ENCODE results near the gene SNX4. TPM values are rescaled to one million over a fixed set of nuclear protein-coding genes. Genes with fewer than 3 reads are reported as not detected.

The SNX4 gene
- total and polyA plus RNA-seq, 2 of the 4 experiments (the other 2 are of a cell fraction), result 10.7 to 25.6 TPM

DNA sequence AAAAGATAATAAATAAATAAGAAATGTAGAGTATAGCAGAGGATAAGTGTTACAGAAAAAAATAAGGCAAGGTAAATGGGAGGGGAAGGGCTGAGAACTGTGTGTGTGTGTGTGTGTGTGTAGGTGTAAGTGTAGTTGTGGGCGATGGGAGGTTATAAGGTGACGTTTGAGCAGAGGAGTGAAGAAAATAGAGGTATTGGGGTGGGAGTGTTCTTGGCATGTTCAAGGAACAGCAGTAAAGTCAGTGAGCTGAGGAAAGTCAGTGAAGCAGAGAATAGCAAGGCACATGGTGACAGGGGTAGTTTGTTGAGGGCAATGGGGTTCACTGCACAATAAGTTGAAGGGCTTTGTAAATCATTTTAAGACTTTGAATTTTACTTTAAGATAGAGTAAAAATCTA, 113.9 kb downstream of the SNX4 start:
- Histone ChIP-seq H3K36me3 (ENCODE audit: control insufficient read depth, insufficient read depth, low read length) (no peaks in the 10 kb centered on the region), H3K4me3 (ENCODE audit: insufficient read depth, low read depth, low read length) (no peak overlapping the region), H2AK5ac (ENCODE audit: low read depth, low read length) (no peak overlapping the region), H2AK9ac (replicated peaks; ENCODE audit: low read depth, low read length, poor library complexity) (no peak overlapping the region), H3K4ac (ENCODE audit: low read depth, low read length) (no peak overlapping the region), H3K18ac (ENCODE audit: low read depth, low read length) (no peak overlapping the region), H3K79me1 (ENCODE audit: low read depth in 1 of 2, low read length in 2 of 2) (no peaks in the 10 kb centered on the region), H3K27ac (ENCODE audit: insufficient read depth, low read length) (no peak overlapping the region), H3K9me1 (ENCODE audit: insufficient read depth, low read length) (no peaks in the 10 kb centered on the region), H4K5ac (ENCODE audit: low read depth, low read length) (no peak overlapping the region), H2BK20ac (ENCODE audit: low read depth, low read length) (no peak overlapping the region), H3K4me2 (ENCODE audit: low read depth, low read length) (no peak overlapping the region), H3K56ac (ENCODE audit: extremely low read depth, insufficient read depth, low read length) (no peak overlapping the region), H2BK120ac (ENCODE audit: low read depth, low read length) (no peak overlapping the region), H4K20me1 (ENCODE audit: insufficient read depth, low read length) (no peaks in the 10 kb centered on the region), H4K8ac (ENCODE audit: low read depth in 2 of 2, low read length in 2 of 2) (no peak overlapping the region), H3K9me3 (ENCODE audit: control insufficient read depth, insufficient read depth, low read length) (no peaks in the 10 kb centered on the region), H2BK5ac (ENCODE audit: low read depth, low read length, poor library complexity, severe bottlenecking) (no peak overlapping the region), H3K9ac (ENCODE audit: low read depth, low read length) (no peak overlapping the region), H3K14ac (replicated peaks; ENCODE audit: low read depth, low read length) (no peak overlapping the region), H3K4me1 (ENCODE audit: control insufficient read depth, insufficient read depth, low read length) (peaks cover 3% of the 10 kb centered on the region; the same call in 1 of the 2 replicates), H3K27me3 (ENCODE audit: control insufficient read depth, insufficient read depth, low read length) (peaks cover 4% of the 10 kb centered on the region), H3K23ac (ENCODE audit: low read depth, low read length) (no peak overlapping the region), H2AFZ (replicated peaks; ENCODE audit: low read length, poor library complexity) (no peak overlapping the region), H4K91ac (ENCODE audit: insufficient read depth, low read depth, low read length) (no peak overlapping the region), H2BK15ac (ENCODE audit: low read depth, low read length) (no peak overlapping the region)
- DNase-seq, result no peak
- CTCF ChIA-PET, result no interaction called here
- ATAC-seq (ENCODE audit: low read depth), result no peak
- POLR2A ChIA-PET (ENCODE audit: unreplicated experiment), result no interaction called here
- TF ChIP-seq RCOR1 (IDR thresholded peaks at IDR 0.05; ENCODE audit: insufficient replicate concordance, low read length) (no peak), MAZ (IDR thresholded peaks at IDR 0.05; ENCODE audit: borderline replicate concordance, low read depth, low read length) (no peak), MXI1 (IDR thresholded peaks at IDR 0.05; ENCODE audit: borderline replicate concordance, low read depth, low read length) (no peak), NFE2L2 (IDR thresholded peaks at IDR 0.05; ENCODE audit: low read depth, low read length) (no peak), CEBPB (IDR thresholded peaks at IDR 0.05; ENCODE audit: low read depth, low read length) (no peak), POLR2A (IDR thresholded peaks at IDR 0.05; ENCODE audit: low read depth, low read length) (no peak), BHLHE40 (IDR thresholded peaks at IDR 0.05; ENCODE audit: low read depth, low read length) (no peak), FOS (IDR thresholded peaks at IDR 0.05; ENCODE audit: low read depth, low read length) (no peak), RFX5 (IDR thresholded peaks at IDR 0.05; ENCODE audit: low read depth, low read length) (no peak), SMC3 (IDR thresholded peaks at IDR 0.05; ENCODE audit: low read depth, low read length) (no peak), CHD1 (IDR thresholded peaks at IDR 0.05; ENCODE audit: low read depth, low read length) (no peak), MAFK (IDR thresholded peaks at IDR 0.05; ENCODE audit: low read depth, low read length) (no peak), RAD21 (IDR thresholded peaks at IDR 0.05; ENCODE audit: low read length) (no peak)
- TF ChIP-seq, protein P1, sequence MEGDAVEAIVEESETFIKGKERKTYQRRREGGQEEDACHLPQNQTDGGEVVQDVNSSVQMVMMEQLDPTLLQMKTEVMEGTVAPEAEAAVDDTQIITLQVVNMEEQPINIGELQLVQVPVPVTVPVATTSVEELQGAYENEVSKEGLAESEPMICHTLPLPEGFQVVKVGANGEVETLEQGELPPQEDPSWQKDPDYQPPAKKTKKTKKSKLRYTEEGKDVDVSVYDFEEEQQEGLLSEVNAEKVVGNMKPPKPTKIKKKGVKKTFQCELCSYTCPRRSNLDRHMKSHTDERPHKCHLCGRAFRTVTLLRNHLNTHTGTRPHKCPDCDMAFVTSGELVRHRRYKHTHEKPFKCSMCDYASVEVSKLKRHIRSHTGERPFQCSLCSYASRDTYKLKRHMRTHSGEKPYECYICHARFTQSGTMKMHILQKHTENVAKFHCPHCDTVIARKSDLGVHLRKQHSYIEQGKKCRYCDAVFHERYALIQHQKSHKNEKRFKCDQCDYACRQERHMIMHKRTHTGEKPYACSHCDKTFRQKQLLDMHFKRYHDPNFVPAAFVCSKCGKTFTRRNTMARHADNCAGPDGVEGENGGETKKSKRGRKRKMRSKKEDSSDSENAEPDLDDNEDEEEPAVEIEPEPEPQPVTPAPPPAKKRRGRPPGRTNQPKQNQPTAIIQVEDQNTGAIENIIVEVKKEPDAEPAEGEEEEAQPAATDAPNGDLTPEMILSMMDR (conservative IDR thresholded peaks at IDR 0.05; ENCODE audit: low read depth, low read length), result no peak
- TF ChIP-seq, protein P2, sequence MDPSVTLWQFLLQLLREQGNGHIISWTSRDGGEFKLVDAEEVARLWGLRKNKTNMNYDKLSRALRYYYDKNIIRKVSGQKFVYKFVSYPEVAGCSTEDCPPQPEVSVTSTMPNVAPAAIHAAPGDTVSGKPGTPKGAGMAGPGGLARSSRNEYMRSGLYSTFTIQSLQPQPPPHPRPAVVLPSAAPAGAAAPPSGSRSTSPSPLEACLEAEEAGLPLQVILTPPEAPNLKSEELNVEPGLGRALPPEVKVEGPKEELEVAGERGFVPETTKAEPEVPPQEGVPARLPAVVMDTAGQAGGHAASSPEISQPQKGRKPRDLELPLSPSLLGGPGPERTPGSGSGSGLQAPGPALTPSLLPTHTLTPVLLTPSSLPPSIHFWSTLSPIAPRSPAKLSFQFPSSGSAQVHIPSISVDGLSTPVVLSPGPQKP (IDR thresholded peaks at IDR 0.05; ENCODE audit: borderline replicate concordance, low read depth, low read length), result no peak
- TF ChIP-seq, protein P3, sequence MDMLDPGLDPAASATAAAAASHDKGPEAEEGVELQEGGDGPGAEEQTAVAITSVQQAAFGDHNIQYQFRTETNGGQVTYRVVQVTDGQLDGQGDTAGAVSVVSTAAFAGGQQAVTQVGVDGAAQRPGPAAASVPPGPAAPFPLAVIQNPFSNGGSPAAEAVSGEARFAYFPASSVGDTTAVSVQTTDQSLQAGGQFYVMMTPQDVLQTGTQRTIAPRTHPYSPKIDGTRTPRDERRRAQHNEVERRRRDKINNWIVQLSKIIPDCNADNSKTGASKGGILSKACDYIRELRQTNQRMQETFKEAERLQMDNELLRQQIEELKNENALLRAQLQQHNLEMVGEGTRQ (IDR thresholded peaks at IDR 0.05; ENCODE audit: low read depth, low read length), result no peak
- WGBS, 2 experiments (ENCODE audit: extremely low coverage in 2 of 2, insufficient read length in 1 of 2), result 75 to 100% methylated on average over 2 of the region's 2 CpGs
- no TSS peak for BruUV-seq (replicated peaks)
- in situ Hi-C loops (cut with MboI; ENCODE audit: low sequenced_read_pairs), result no loop called here
- dilution Hi-C loops (cut with HindIII; ENCODE audit: low sequenced_read_pairs, unreplicated experiment), result no loop called here
- intact Hi-C loops (cut with micrococcal nuclease), result no loop called here
